ENCODE measurements around the gene TMEM94. TPM values are rescaled to one million over a fixed set of nuclear protein-coding genes. Genes with fewer than 3 reads are reported as not detected.

The TMEM94 gene
- total and polyA plus RNA-seq, 2 of the 13 experiments (the other 11 are each of a cell fraction or from before 2014, with no cell fraction given): 32.6 to 134 TPM

DNA sequence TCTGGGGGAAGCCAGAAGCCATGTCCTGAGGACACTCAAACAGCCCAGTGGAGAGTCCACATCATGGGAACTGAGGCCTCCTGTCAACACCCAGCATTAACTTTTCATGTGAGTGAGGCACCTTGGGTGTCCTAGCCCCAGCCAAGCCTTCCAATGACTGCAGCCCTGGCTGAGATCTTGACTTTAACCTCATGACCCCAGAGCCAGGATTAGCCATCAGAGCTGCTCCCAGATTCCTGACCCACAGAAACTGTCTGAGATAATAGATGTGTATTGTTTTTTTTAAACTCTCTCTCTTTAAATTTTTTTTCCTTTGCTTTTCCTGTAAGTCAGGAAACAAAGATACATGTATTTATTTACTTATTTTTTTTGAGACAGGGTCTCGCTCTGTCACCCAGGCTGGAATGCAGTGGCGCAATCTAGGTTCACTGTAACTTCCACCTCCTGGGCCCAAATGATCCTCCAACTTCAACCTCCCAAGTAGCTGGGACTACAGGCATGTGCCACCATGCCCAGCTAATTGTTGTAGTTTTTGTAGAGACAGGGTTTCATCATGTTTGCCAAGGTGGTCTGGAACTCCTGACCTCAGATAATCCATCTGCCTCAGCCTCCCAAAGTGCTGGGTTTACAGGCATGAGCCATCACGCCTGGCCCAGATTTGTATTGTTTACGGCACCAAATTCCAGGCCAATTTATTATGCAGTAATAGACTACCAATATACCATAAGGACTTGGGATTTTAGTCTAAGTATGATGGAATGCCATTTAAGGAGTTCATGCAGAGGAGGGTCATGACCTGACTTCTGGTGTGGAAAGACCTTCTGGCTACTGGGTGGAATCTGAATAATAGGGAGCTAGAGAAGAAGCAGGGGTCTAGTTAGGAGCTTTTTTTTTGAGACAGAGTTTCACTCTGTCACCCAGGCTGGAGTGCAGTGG is 14.0 kb upstream of the TMEM94 start (continued):
- TF ChIP-seq, protein P1, sequence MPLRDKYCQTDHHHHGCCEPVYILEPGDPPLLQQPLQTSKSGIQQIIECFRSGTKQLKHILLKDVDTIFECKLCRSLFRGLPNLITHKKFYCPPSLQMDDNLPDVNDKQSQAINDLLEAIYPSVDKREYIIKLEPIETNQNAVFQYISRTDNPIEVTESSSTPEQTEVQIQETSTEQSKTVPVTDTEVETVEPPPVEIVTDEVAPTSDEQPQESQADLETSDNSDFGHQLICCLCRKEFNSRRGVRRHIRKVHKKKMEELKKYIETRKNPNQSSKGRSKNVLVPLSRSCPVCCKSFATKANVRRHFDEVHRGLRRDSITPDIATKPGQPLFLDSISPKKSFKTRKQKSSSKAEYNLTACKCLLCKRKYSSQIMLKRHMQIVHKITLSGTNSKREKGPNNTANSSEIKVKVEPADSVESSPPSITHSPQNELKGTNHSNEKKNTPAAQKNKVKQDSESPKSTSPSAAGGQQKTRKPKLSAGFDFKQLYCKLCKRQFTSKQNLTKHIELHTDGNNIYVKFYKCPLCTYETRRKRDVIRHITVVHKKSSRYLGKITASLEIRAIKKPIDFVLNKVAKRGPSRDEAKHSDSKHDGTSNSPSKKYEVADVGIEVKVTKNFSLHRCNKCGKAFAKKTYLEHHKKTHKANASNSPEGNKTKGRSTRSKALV (CRISPR knock-in tag; IDR thresholded peaks at IDR 0.05): no peak
- no peak for TF ChIP-seq ZNF24 (IDR thresholded peaks at IDR 0.05)

- Histone ChIP-seq H2AFZ (ENCODE audit: low read length) (no peak overlapping the region), H3K4me1 (ENCODE audit: insufficient read depth, low read length) (peaks cover 82% of the 10 kb centered on the region), H3K36me3 (replicated peaks in 1 of 2; ENCODE audit: control insufficient read depth in 1 of 2, insufficient read depth in 2 of 2, low read length in 2 of 2) (no peaks in the 10 kb centered on the region), H3K9me3 (ENCODE audit: low read length) (no peaks in the 10 kb centered on the region), H4K20me1 (ENCODE audit: insufficient read depth, low read length) (no peaks in the 10 kb centered on the region), H3K4me2 (ENCODE audit: low read depth, low read length) (peak overlapping the region; percentile 15; the same call in 1 of the 2 replicates), H3K27me3 (ENCODE audit: control insufficient read depth in 1 of 2, insufficient read depth in 2 of 2, low read length in 2 of 2) (no peaks in the 10 kb centered on the region), H3K4me3 (replicated peaks in 1 of 3; ENCODE audit: insufficient read depth in 1 of 3, low read depth in 2 of 3, low read length in 3 of 3) (no peak overlapping the region), H3K27ac (ENCODE audit: extremely low read length, insufficient read depth, low read length) (no peak overlapping the region), H3K79me2 (ENCODE audit: insufficient read depth, low read length) (no peaks in the 10 kb centered on the region), H3K9ac (ENCODE audit: insufficient read depth, low read depth, low read length) (no peak overlapping the region)
- intact Hi-C loops (cut with micrococcal nuclease; ENCODE audit: unreplicated experiment): no loop called here
- DNase-seq (ENCODE audit: low spot score) (no peak), FAIRE-seq (no peak), ATAC-seq (no peak)
- ChIA-PET CTCF (ENCODE audit: low intra/inter-chr PET ratio, low total read pairs) (no interaction called here), POLR2A (no interaction called here)
- in situ Hi-C loops (cut with HindIII; ENCODE audit: extremely low pct_ligation_motif_present, low pct_unique_long_range_greater_than_20kb): no loop called here
- no TSS peak for BruUV-seq (replicated peaks)
- WGBS (ENCODE audit: low lambda C conversion rate): 36% methylated on average over 3 of the region's 3 CpGs
- TF ChIP-seq ZNF879 (CRISPR knock-in tag; IDR thresholded peaks at IDR 0.05) (no peak), CREB1 (IDR thresholded peaks at IDR 0.05) (no peak), CREB1 (CRISPR knock-in tag; IDR thresholded peaks at IDR 0.05) (no peak), GZF1 (CRISPR knock-in tag; IDR thresholded peaks at IDR 0.05) (no peak), EEA1 (CRISPR knock-in tag; IDR thresholded peaks at IDR 0.05; ENCODE audit: borderline replicate concordance) (no peak), ATF7-NPFF (CRISPR knock-in tag; IDR thresholded peaks at IDR 0.05; ENCODE audit: low read depth) (no peak), ZNF776 (CRISPR knock-in tag; IDR thresholded peaks at IDR 0.05) (no peak), TFE3 (CRISPR knock-in tag; IDR thresholded peaks at IDR 0.05) (no peak), ZNF83 (CRISPR knock-in tag; IDR thresholded peaks at IDR 0.05; ENCODE audit: borderline replicate concordance) (no peak)
Observed at GRCh38 chr17:75445296-75445695, 11.1 kb upstream of the TMEM94 start.

Measured in HepG2 (cell line).